ENCODE measurements around the gene GPR132.

Gene GPR132

DNA sequence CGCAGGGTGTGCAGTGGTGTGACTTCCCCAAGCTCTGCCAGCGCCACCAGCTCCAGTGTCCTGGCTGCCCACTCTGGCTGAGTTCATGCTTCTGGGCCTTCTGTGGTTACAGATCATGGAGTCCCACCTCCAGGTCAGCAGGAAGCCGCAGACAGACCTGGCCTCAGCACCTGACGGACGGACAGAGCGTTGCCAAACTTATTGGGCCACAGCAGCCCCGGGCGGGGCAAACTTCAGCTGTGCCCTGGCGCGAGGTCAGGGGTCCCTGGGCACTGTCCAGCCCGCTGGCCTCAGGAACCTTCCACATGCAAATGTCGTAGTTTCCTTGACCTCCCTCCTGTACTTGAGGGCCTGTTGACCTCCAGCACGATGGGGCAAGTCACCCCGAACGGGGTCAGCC lies 11.2 kb downstream of the GPR132 start:
- Histone ChIP-seq H3K9me3 (ENCODE audit: low read length) (no peaks in the 10 kb centered on the region), H3K27ac (ENCODE audit: low read depth, low read length, poor library complexity, severe bottlenecking) (no peak overlapping the region), H3K9ac (ENCODE audit: low read length) (no peak overlapping the region), H3K4me3 (ENCODE audit: low read depth, low read length, poor library complexity, severe bottlenecking) (no peak overlapping the region), H4K20me1 (ENCODE audit: insufficient read depth, low read length) (no peaks in the 10 kb centered on the region), H2AFZ (ENCODE audit: low read length) (no peak overlapping the region), H3K4me1 (ENCODE audit: insufficient read depth, low read length, severe bottlenecking) (no peaks in the 10 kb centered on the region), H3K36me3 (ENCODE audit: insufficient read depth, low read length) (no peaks in the 10 kb centered on the region), H3K79me2 (ENCODE audit: insufficient read depth, low read length) (no peaks in the 10 kb centered on the region), H3K4me2 (ENCODE audit: low read length) (no peak overlapping the region), H3K27me3 (ENCODE audit: insufficient read depth, low read length) (peaks cover 14% of the 10 kb centered on the region), H3K9me2 (ENCODE audit: low read depth, low read length) (no peaks in the 10 kb centered on the region), H3F3A (ENCODE audit: insufficient read depth, low read length) (no peaks in the 10 kb centered on the region)
- no peak for TF ChIP-seq EZH2 (IDR thresholded peaks at IDR 0.05; ENCODE audit: borderline replicate concordance, low read length)
- TF ChIP-seq, protein P1, sequence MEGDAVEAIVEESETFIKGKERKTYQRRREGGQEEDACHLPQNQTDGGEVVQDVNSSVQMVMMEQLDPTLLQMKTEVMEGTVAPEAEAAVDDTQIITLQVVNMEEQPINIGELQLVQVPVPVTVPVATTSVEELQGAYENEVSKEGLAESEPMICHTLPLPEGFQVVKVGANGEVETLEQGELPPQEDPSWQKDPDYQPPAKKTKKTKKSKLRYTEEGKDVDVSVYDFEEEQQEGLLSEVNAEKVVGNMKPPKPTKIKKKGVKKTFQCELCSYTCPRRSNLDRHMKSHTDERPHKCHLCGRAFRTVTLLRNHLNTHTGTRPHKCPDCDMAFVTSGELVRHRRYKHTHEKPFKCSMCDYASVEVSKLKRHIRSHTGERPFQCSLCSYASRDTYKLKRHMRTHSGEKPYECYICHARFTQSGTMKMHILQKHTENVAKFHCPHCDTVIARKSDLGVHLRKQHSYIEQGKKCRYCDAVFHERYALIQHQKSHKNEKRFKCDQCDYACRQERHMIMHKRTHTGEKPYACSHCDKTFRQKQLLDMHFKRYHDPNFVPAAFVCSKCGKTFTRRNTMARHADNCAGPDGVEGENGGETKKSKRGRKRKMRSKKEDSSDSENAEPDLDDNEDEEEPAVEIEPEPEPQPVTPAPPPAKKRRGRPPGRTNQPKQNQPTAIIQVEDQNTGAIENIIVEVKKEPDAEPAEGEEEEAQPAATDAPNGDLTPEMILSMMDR (IDR thresholded peaks at IDR 0.05; ENCODE audit: low read length): no peak

DNA sequence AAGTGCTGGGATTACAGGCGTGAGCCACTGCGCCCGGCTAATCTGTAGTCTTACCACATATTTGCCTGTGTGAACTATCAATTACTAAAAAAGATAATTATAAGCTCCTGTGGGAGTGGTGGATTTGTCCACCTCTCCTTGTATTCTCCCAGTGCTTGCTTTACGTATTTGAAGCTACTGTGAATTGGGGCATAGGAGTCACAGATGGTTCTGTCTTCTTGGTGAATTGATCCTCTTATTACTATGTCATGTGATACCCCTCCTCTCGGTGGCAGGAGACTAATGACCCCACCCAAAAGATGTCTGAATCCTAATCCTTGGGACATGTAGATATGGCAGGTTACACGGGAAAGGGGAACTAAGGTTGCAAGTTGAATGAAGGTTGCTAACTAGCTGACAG lies 11.8 kb downstream of the GPR132 start:
- Histone ChIP-seq H3K9me3 (ENCODE audit: low read length) (no peaks in the 10 kb centered on the region), H3K36me3 (ENCODE audit: insufficient read depth, low read length) (no peaks in the 10 kb centered on the region), H3K4me1 (ENCODE audit: insufficient read depth, low read length, severe bottlenecking) (no peaks in the 10 kb centered on the region), H2AFZ (ENCODE audit: low read length) (no peak overlapping the region), H3K9me2 (ENCODE audit: low read depth, low read length) (no peaks in the 10 kb centered on the region), H3K4me3 (ENCODE audit: low read depth, low read length, poor library complexity, severe bottlenecking) (no peak overlapping the region), H3K9ac (ENCODE audit: low read length) (no peak overlapping the region), H3K4me2 (ENCODE audit: low read length) (no peak overlapping the region), H3K79me2 (ENCODE audit: insufficient read depth, low read length) (no peaks in the 10 kb centered on the region), H3F3A (ENCODE audit: insufficient read depth, low read length) (no peaks in the 10 kb centered on the region), H4K20me1 (ENCODE audit: insufficient read depth, low read length) (no peaks in the 10 kb centered on the region), H3K27me3 (ENCODE audit: insufficient read depth, low read length) (peaks cover 13% of the 10 kb centered on the region), H3K27ac (ENCODE audit: low read depth, low read length, poor library complexity, severe bottlenecking) (no peak overlapping the region)
- no peak for TF ChIP-seq EZH2 (IDR thresholded peaks at IDR 0.05; ENCODE audit: borderline replicate concordance, low read length)
- TF ChIP-seq, protein P1 (IDR thresholded peaks at IDR 0.05; ENCODE audit: low read length): no peak

DNA sequence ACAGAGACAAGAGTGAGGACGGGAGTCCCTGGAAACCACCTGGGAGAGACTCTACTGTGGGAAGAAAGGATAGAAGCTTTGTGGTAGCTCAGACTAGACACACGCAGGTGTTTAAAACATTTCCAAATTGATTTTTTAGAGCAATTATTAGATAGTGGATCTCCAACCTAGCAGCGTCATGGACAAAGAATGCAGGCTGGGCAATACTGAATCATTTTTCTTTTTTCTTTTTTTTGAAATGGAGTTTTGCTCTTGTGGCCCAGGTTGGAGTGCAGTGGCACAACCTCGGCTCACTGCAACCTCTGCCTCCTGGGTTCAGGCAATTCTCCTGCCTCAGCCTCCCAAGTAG lies 13.1 kb downstream of the GPR132 start:
- Histone ChIP-seq H3K27me3 (ENCODE audit: insufficient read depth, low read length) (peaks cover 16% of the 10 kb centered on the region), H3F3A (ENCODE audit: insufficient read depth, low read length) (no peaks in the 10 kb centered on the region), H3K4me2 (ENCODE audit: low read length) (no peak overlapping the region), H3K79me2 (ENCODE audit: insufficient read depth, low read length) (no peaks in the 10 kb centered on the region), H3K9ac (ENCODE audit: low read length) (no peak overlapping the region), H4K20me1 (ENCODE audit: insufficient read depth, low read length) (no peaks in the 10 kb centered on the region), H3K9me2 (ENCODE audit: low read depth, low read length) (no peaks in the 10 kb centered on the region), H3K27ac (ENCODE audit: low read depth, low read length, poor library complexity, severe bottlenecking) (no peak overlapping the region), H3K36me3 (ENCODE audit: insufficient read depth, low read length) (no peaks in the 10 kb centered on the region), H2AFZ (ENCODE audit: low read length) (no peak overlapping the region), H3K9me3 (ENCODE audit: low read length) (no peaks in the 10 kb centered on the region), H3K4me1 (ENCODE audit: insufficient read depth, low read length, severe bottlenecking) (no peaks in the 10 kb centered on the region), H3K4me3 (ENCODE audit: low read depth, low read length, poor library complexity, severe bottlenecking) (no peak overlapping the region)
- TF ChIP-seq, protein P1 (IDR thresholded peaks at IDR 0.05; ENCODE audit: low read length): no peak
- no peak for TF ChIP-seq EZH2 (IDR thresholded peaks at IDR 0.05; ENCODE audit: borderline replicate concordance, low read length)

All from OCI-LY1 (cell line).